Measurements from ENCODE around the gene GATM.

The GATM gene

GRCh38 chr15:45351227-45351626, 27.1 kb downstream of the GATM start:
- no peak overlapping the region for H3K4me3 ChIP-seq (ENCODE audit: low read depth, low read length)
- TF ChIP-seq CTCF (IDR thresholded peaks at IDR 0.05; ENCODE audit: low read depth, low read length, missing control alignments) = no peak
- no peak for DNase-seq (ENCODE audit: low read depth)

DNA sequence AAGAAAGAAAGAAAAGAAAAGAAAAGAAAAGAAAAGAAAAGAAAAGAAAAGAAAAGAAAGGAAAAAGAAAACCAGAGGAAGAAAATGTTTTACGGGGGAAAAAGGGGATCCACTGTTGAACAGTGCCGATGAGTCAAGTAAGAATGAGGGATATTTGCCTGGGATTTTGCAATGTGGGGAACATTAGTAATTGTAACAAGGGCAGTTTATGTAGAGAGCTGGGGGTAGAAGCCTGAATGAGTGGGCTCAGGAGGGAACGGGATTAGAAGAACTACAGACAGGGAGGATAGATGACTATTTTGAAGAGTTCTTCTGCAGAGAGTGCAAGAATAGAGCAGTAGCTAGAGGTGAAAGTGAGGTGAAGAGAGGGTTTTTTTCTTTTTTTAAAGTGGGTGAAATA, 28.7 kb downstream of the GATM start:
- TF ChIP-seq CTCF (IDR thresholded peaks at IDR 0.05; ENCODE audit: low read depth, low read length, missing control alignments) = no peak
- no peak overlapping the region for H3K4me3 ChIP-seq (ENCODE audit: low read depth, low read length)
- no peak for DNase-seq (ENCODE audit: low read depth)

- no peak overlapping the region for H3K4me3 ChIP-seq (ENCODE audit: low read depth, low read length)
- no peak for TF ChIP-seq CTCF (IDR thresholded peaks at IDR 0.05; ENCODE audit: low read depth, low read length, missing control alignments)
- no peak for DNase-seq (ENCODE audit: low read depth)
Observed at GRCh38 chr15:45347989-45348388, 30.4 kb downstream of the GATM start.

DNA sequence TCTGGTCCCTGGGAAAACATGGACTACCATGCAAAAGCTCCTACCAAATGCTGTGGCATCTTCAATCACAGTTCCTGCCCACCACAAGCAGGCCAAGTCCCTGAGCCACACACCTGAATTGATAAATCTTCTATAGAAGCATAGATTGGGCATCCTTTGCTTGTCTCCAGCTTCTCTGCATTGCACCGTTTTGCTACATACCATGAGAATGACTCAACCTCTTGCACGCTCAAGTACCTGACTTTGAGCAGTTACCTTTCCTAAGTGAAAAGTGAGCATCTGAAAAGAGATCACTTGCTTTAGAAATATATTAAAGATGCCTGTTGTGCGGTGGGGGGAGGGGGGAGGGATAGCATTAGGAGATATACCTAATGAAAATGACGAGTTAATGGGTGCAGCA, 31.3 kb downstream of the GATM start:
- TF ChIP-seq CTCF (IDR thresholded peaks at IDR 0.05; ENCODE audit: low read depth, low read length, missing control alignments) = no peak
- no peak for DNase-seq (ENCODE audit: low read depth)
- H3K4me3 ChIP-seq (ENCODE audit: low read depth, low read length) = no peak overlapping the region

- TF ChIP-seq CTCF (IDR thresholded peaks at IDR 0.05; ENCODE audit: low read depth, low read length, missing control alignments) = no peak
- no peak for DNase-seq (ENCODE audit: low read depth)
- no peak overlapping the region for H3K4me3 ChIP-seq (ENCODE audit: low read depth, low read length)
Observed at GRCh38 chr15:45346381-45346780, 32.0 kb downstream of the GATM start.

GRCh38 chr15:45343258-45343860, 35.0 kb downstream of the GATM start:
- H3K4me3 ChIP-seq (ENCODE audit: low read depth, low read length) = no peak overlapping the region
- DNase-seq (ENCODE audit: low read depth) = no peak
- no peak for TF ChIP-seq CTCF (IDR thresholded peaks at IDR 0.05; ENCODE audit: low read depth, low read length, missing control alignments)

DNA sequence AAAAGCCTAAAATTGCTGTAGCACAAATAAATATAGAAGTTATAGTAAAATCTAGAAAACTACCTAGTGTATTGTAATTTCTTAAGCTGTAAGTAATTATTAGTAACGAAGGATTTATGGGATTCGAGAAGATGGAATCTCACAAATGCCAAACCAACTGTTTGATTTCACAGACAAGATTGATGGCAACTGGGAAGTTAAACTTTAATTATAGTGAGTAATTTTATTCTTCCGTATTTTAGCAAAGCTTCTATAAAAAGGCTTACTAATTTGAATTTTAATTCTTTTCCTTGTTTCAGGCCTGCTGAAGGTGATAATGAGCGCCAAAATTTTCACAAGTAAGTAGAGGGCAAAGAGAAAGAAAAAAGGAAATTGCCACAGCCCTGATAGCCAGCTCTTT, 36.6 kb downstream of the GATM start:
- no peak overlapping the region for H3K4me3 ChIP-seq (ENCODE audit: low read depth, low read length)
- DNase-seq (ENCODE audit: low read depth) = no peak
- no peak for TF ChIP-seq CTCF (IDR thresholded peaks at IDR 0.05; ENCODE audit: low read depth, low read length, missing control alignments)
